Germinal center (tissue), 1 donor: ENCODE measurements around the gene TXNL1.

Experiments
- DNase-seq: peaks from one replicate; pipeline ENCODE4 v3.0.0; 2012; ENCODE audit warnings: mixed read lengths, low spot score

The TXNL1 gene

GRCh38 chr18:56568986-56569385, 69.4 kb downstream of the TXNL1 start:
- DNase-seq, result no peak

GRCh38 chr18:56565551-56566345, 72.6 kb downstream of the TXNL1 start:
- DNase-seq, result no peak

GRCh38 chr18:56565046-56565445, 73.3 kb downstream of the TXNL1 start:
- no peak for DNase-seq

- DNase-seq, result no peak
Observed at GRCh38 chr18:56563568-56563967, 74.8 kb downstream of the TXNL1 start.

- no peak for DNase-seq
Observed at GRCh38 chr18:56562479-56562878, 75.9 kb downstream of the TXNL1 start.

- no peak for DNase-seq
Observed at GRCh38 chr18:56560992-56561391, 77.4 kb downstream of the TXNL1 start.

GRCh38 chr18:56559044-56559443, 79.3 kb downstream of the TXNL1 start:
- no peak for DNase-seq

- no peak for DNase-seq
Observed at GRCh38 chr18:56556907-56557306, 81.5 kb downstream of the TXNL1 start.

GRCh38 chr18:56550121-56550520, 88.3 kb downstream of the TXNL1 start:
- no peak for DNase-seq
